HG03175 (cell line): Measurements from ENCODE around the gene PPIL1.
A peak's percentile ranks its signal among the peaks of the same experiment; 100 is the strongest.

Experiments
- ATAC-seq: cut with Tn5 transposase; IDR thresholded peaks from one replicate; pipeline ENCODE4 v1.9.1; 2021; ENCODE audit warnings: mild to moderate bottlenecking, moderate library complexity; ENCODE audit not compliant: unreplicated experiment

Gene PPIL1

GRCh38 chr6:36890112-36890663 is 15.6 kb upstream of the PPIL1 start:
- ATAC-seq: no peak

DNA sequence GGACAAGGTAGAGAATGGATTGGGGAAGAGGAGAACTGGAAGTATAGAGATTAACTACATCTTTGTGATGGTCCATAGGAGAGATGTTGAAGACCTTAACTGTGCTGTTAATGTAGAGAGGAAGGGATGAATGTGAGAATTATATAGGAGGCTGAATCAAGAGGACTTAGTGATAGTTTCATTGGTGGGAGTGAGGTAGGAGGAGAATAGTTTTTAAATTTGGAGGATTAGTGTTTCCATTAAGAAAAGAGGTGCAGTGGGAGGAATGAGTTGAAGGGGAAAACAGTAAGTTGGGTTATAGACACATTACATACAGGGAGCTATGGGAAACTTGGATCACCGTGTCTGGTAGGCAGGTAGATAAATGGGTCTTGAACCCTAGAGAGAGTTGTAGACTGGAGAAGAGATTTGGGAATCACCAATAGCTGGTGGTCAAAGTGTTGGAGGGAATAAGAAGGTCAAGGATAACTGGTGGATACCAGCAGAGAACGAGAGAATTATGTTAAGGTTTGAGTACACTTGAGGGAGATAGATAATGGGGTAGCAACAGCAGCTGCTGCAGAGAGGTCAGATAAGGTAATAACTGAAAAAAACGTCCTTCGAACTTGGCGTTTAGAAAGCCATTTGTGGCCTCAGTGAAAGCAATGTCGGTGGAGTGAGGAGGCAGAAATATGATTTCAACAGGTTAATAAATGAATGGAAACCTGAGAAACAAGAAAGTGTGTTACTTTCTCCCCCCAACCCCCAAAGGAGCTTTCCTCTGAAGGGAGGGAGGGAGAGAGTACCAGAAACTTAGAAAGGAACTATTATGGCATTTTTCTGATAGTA is 14.3 kb upstream of the PPIL1 start:
- ATAC-seq: no peak

- ATAC-seq: no peak
These were observed 13.6 kb upstream of the PPIL1 start for GRCh38 chr6:36888115-36888643.

DNA sequence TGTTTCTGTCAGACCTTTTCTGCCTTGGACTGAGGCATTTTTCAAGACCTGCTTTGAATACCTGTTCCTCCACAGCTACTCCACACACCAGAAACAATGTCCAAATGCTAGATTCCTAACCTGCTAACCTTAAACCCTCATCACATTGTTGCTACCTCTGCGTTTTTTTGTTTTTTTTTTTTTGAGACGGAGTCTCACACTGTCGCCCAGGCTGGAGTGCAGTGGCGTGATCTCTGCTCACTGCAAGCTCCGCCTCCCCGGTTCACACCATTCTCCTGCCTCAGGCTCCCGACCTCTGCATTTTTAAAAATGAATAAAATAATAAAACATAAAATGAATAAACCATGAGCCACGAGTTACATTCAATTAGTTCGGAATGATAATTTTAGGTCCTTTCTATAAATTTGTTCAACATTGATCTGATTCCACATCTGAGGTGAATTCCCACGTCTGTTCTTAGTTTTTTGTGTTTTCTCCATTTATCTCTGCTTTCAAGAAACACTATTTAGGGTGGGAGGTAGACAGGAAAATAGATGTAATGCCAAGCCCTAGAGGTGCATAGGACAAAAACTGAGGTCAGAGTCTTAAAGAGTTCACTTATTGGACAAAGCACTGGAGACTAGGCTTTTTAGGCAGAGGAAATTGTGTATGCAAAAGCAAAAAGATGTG is 12.5 kb upstream of the PPIL1 start:
- ATAC-seq: no peak

GRCh38 chr6:36885461-36886401 is 11.1 kb upstream of the PPIL1 start, which contains the start of gene C6orf89:
TSS of gene C6orf89 (plus strand) at chr6:36885952. CDS start at chr6:36899445, 13,493 bp downstream.
- ATAC-seq: peak; percentile 99

GRCh38 chr6:36884610-36885009 is 10.0 kb upstream of the PPIL1 start:
- no peak for ATAC-seq

DNA sequence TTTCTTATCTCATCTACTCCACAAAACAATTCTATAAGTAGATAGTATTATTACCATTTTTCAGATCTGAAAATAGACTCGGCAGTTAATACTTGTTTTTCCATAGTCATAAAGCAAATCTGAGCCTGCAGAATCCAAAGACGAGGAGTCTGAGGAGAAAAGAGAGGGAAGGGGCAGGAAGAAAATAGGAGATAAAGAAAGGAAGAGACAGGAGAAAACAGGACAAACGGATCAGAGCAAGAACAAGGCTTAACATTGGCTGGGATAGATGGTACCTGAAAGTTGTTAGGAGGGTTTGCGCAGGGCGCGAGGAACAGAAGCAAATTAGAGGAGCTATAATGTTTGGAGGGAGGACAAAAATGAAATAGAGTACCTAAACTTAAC is 639 bp upstream of the PPIL1 start:
- ATAC-seq: no peak

GRCh38 chr6:36873612-36874442 is 776 bp downstream of the PPIL1 start:
- no peak for ATAC-seq

DNA sequence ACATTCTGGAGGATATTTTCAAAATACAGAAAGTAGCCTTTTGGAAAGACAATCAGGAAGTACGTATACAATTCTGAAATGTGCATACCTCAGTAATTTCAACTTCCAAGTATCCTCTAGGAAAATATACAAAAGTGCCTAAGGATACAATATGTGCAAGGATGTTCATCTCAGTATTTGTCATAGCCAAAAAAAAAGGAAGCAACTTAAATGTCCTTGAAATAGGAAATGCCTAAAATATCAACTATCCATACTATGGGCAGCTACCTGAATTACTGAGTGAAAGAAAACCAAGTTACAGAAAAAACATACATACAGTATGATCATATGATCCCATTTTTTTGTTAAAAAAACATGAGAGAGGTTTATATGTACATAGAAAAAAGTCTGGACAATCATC is 1.5 kb downstream of the PPIL1 start:
- no peak for ATAC-seq

DNA sequence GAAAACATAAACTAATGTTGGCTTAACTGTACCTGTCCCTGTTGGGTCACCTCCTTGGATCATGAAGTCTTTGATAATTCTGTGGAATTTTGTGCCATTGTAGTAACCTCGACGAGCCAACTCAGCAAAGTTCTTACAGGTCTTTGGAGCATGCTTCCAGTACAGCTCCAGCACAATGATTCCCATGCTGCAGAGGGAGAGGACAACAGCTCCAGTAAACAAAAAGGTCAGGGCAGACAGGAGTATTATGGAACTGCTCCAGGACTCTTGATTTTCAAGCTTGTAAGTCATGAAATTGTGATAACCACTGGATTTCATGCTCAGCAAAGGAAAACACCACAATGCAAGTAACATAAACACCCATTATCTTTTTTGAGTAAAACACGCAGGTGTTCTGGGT is 2.9 kb downstream of the PPIL1 start:
- no peak for ATAC-seq

DNA sequence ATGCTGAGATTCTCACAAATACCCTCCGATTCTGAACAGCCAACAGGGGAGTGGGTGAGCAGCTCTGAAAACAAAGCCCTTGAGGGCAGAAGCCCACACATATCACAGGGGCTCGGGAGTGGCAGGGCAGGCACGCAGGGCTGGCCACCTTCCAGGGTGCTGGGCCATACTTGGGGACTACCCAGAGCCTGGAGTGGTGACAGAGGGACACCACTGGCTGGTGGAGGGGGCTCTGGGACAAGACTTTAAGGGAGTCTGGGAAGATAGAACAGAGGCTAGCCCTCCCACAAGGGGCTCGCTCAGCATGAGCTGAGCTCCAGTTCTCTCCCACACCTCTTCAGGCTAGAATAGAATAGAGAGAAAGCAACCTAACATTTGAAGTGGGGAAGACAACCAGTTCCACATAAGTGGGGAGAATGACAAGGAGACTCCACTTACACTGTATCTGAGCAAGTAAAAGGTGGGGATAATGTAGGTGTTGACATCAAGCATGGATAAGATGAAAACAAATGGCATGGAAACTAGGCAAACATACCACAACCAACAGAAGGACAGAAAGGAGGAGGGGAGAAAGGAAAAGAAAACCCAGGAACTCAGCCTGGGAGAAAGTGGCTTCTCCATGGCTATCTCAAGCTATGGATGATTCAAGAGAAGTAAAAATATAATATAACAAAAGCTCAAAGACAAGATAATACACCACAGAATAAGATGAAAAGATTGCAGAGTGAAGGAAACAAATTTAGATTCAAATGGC is 7.0 kb downstream of the PPIL1 start:
- no peak for ATAC-seq

DNA sequence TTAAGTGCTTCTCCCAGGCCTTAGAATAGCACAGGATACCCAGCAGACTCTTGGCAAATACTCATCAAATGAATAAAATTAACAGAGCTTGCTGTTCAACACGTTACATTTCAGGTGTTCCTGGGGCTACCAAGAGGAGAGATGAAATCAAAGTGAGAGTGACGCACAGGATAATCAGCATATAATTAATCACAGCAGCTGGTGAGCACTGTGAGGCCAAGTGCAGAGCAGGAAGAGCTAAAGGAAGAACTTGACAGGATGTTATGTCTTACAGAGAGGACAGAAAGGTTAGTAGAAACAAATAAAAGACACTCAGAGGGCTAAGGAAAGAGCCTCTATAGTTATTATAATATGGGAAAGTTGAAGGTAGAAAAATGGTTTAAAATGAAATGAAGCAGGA is 8.8 kb downstream of the PPIL1 start:
- ATAC-seq: no peak

DNA sequence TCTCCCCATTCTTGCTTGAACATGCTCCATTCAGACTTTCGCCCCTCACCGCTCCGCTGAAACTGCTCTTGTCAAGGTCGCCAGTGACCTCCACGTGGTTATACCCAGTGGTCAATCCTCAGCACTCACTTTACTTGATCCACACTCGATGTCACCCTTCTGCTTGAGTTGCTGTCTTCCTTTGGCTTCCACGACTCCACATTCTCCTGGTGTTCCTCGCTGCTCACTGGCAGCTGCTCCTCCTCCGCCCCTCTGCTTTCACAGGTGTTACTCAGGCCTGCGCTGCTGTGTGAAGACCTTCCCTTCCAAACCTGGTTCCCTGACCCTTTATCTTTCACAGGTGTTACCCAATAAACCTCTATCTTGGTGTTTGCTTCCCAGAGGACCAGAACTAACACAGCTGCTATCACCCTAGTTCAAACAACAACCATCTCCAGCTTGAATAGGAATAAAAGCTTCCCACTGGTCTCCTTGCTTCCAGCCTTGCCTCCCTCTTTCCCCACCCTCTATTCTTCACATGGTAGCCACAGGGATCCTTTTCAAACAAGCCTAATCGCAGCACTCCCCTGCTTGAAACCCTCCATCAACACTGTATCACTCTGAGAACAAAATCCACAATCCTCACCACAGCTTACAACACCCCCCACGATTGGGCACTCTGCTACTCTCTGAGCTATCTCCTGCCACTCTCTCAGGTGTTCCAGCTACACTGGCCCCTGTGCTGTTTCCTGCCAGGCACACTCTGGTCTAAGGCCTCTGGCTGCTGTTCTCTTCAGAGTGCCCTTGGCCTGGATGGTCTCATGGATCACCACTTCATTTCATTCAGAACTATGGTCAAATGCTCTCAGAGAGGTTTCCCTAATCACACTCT is 10.7 kb downstream of the PPIL1 start:
- no peak for ATAC-seq

GRCh38 chr6:36862848-36863382 is 11.7 kb downstream of the PPIL1 start:
- ATAC-seq: no peak

DNA sequence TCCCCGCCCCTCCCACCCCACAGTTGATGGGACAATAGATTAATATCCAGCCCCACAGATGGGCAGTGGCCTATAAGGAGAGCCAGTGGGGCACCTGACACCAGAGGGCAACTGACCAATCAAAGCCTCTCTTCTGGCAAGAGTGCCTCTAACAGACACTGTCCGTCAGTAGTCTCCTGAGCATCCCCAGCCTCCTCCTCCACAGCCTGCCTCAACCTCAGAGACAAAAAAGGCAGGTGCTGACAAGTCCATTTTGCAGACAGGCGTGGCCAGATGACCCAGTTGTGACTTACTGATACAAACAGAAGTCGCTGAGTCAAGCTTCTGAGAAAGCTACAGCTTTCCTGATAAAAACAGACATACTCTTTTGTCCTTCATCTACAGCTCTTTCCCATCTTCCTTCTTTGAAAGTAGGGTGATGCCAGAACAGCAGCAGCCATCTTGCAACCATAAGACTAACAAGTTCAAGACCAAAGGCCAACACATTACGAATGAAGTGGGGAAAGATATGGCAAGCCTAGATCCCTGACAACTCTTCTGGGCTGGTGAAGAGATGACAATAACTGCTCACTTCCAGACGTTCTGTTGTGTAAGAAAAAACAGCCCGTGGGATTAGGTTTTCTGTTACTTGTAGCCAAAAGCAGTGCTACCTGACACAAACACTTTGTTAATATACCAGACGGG is 12.3 kb downstream of the PPIL1 start:
- no peak for ATAC-seq

DNA sequence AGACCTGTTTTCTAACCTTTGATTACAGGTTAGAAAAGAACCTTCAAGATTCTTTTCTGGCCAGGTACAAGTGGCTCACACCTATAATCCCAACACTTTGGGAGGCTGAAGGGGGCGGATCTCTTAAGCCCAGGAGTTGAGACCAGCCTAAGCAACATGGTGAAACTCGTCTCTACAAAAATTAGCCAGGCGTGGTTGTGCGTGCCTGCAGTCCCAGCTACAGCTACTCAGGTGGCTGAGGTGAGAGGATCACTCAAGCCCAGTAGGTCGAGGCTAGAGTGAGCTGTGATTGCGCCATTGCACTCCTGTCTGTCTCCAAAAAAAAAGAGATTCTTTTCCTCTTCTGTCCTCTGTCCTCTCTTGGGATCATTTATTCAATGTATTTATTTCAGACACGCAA is 14.5 kb downstream of the PPIL1 start:
- ATAC-seq: no peak

DNA sequence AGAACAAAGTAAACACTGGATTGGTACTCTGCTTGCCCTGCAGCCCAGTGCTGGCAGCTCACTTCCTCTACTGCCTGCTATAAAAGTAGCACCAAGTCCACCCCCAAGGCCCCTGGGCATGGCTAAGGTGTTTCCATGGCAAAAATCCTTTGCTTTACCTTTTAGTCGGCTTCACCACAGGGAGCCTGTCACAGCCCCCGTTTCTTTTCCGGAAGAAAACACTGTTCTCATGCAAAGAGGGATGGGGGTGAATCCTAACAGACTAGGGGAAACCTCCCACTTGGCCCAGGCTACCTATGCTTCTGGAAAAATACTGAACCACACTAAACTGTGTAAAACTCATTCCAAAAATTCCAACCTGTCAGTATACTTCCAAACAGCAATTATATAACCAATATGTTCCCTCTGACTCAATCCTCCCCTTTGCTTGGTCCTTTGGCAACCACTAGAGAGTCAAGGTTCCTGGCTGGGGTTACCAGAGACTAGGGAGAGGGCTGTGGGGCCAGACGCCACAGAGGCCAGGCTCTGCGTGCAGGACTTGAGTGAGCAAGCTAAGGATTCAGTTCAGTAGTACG is 16.1 kb downstream of the PPIL1 start:
- ATAC-seq: no peak
